LNCaP clone FGC (cell line): ENCODE measurements around the gene KAT14.
"Not testable (repeated sequence)": the region's sequence is repeated elsewhere in the genome, so short reads cannot be mapped to it uniquely, and the experiment has no call there.

Source experiments
- DNase-seq: peaks from one replicate; pipeline ENCODE4 v3.0.0-alpha.2; 2011; ENCODE audit warnings: low read depth
- H3K4me3 ChIP-seq: 2 replicates; pipeline ENCODE4 v1.5.1; 2011; ENCODE audit warnings: mild to moderate bottlenecking, low read depth, low read length, control low read depth
- TF ChIP-seq, protein P1 (sequence below): IDR thresholded peaks from 2 replicates; pipeline ENCODE4 v1.5.1; 2012; ENCODE audit warnings: mild to moderate bottlenecking; ENCODE audit not compliant: control insufficient read depth, insufficient read depth; ENCODE audit errors: extremely low read depth

The KAT14 gene

DNA sequence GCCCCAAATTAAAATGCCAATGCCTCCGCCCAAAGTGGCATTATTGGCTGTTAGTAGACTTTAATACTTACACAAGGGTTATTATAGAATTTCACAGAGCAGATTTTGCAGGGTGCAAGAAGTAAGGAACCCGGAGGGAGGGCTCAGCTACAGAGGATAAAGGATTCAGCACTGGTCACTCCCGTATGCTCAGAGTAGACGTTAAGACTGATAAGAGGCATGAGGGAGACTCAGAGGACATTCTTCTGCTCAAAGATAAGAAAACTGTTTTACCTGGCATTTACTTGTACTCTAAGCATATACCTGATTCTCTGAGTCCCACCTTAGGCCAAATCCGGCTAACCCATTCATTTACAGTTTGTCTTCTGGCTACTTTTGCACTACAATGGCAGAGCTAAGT is 43.5 kb upstream of the KAT14 start:
- no peak overlapping the region for H3K4me3 ChIP-seq
- TF ChIP-seq, protein P1, sequence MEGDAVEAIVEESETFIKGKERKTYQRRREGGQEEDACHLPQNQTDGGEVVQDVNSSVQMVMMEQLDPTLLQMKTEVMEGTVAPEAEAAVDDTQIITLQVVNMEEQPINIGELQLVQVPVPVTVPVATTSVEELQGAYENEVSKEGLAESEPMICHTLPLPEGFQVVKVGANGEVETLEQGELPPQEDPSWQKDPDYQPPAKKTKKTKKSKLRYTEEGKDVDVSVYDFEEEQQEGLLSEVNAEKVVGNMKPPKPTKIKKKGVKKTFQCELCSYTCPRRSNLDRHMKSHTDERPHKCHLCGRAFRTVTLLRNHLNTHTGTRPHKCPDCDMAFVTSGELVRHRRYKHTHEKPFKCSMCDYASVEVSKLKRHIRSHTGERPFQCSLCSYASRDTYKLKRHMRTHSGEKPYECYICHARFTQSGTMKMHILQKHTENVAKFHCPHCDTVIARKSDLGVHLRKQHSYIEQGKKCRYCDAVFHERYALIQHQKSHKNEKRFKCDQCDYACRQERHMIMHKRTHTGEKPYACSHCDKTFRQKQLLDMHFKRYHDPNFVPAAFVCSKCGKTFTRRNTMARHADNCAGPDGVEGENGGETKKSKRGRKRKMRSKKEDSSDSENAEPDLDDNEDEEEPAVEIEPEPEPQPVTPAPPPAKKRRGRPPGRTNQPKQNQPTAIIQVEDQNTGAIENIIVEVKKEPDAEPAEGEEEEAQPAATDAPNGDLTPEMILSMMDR, result no peak
- no peak for DNase-seq

DNA sequence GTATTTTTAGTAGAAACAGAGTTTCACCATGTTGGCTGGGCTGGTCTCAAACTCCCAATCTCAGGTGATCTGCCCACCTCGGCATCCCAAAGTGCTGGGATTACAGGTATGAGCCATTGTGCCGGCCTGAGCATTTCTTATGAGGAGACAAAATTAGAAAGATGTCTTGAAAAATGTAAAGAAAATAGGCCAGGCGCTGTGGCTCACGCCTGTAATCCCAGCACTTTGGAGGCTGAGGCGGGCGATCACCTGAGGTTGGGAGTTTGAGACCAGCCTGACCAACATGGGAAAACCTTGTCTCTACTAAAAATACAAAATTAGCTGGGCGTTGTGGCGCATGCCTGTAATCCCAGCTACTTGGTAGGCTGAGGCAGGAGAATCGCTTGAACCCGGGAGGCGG is 37.1 kb upstream of the KAT14 start:
- not testable (repeated sequence) for DNase-seq

DNA sequence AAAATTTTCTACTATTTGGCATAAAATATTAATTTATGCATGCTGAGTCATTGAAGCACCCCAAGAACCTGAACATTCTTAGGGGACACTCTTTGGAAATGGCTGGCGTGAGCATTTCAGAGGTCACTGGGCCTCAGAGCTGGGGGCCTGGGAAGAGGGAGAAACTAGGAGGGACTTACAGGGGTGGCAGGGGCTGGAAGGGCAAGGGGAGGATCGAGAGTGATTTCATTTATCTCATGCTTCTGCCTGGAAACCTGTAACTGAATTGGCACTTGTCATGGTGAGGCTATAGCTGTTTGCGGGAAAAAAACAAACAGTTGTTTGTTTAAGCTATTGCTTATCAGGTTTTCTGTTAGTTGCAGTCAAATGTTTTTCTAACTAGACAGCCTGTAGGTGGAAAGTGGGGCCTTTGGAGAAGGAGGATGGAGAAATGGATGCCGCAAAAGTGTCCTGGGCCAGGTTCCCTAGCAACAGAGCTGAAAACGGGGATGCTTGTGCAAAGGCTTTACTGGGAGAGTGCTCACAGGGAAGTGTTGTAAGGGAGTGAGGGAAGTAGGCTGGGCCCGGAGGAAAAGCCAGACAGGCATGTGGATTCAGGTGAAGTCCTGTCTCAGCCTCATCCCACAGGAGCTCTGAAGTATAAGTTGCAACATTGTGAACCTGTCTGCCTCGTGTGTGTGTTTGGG is 36.4 kb upstream of the KAT14 start:
- no peak for DNase-seq
- no peak overlapping the region for H3K4me3 ChIP-seq
- TF ChIP-seq, protein P1, result no peak

More for the DNA sequence above, 37.1 kb upstream of the KAT14 start:
- not testable (repeated sequence) for H3K4me3 ChIP-seq

DNA sequence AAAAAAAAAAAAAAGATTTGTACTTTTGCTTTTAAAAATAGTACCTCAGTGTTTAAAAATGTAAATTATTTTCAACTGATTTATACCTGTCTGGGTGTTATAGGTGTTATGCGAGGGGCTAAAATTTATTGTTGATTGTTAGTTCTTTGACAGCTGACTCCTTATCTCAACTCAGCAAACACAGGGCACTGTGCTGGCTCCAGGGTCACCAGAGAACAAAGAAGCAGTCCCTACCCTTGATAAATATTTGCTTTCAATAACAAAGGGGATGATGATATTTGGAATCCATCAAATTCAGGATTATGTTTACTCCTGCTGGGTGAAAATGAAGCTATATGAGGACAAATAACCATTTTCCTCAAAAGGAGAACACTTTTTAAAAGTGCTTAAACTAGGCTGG is 34.2 kb upstream of the KAT14 start:
- no peak overlapping the region for H3K4me3 ChIP-seq
- TF ChIP-seq, protein P1, result no peak
- no peak for DNase-seq

DNA sequence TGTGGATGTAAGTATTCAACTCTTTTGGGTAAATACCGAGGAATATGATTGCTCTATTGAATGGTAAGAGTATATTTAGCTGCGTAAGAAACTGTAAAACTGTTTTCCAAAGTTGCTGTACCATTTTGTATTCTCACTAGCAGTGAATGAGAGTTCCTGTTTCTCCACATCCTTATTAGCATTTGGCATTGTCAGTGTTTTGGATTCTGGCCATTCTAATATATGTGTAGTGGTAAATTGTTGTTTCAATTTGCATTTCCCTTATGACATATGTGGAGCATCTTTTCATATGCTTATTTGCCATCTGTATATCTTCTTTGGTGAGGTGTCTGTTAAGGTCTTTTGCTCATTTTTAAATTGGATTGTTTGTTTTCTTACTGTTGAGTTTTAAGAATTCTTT is 29.3 kb upstream of the KAT14 start:
- no peak for DNase-seq
- no peak overlapping the region for H3K4me3 ChIP-seq
- TF ChIP-seq, protein P1, result no peak

DNA sequence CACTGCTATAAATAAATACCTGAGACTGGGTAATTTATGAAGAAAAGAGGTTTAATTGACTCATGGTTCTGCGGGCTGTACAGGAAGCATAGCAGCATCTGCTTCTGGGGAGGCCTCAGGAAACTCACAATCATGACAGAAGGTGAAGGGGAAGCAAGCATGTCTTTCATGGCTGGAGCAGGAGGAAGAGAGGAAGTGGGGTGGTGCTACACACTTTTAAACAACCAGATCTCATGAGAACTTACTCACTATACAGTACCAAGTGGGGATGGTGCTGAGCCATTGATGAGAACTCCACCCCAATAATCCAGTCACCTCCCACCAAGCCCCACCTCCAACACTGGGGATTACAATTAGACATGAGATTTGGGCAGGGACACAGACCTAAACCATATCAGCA is 9.1 kb upstream of the KAT14 start:
- not testable (repeated sequence) for DNase-seq, H3K4me3 ChIP-seq

DNA sequence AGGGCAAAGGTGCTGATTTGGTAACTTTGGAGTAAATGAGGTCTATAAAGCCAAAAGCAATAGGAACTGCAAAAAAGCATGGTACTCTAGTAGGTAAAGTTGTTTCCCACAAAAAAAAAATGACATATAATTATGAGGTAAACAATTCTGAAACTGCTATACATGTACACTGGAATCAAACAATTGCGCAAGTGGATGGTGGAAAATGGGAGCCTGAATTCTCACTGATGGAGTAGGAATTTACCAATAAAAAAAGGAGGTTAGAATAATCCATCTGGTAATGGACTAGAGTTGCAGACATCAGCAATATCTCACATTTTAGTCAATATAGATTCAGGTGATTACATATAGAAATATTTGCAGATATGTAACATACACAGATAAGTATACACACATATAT is 5.0 kb upstream of the KAT14 start:
- no peak overlapping the region for H3K4me3 ChIP-seq
- no peak for DNase-seq
- TF ChIP-seq, protein P1, result no peak

DNA sequence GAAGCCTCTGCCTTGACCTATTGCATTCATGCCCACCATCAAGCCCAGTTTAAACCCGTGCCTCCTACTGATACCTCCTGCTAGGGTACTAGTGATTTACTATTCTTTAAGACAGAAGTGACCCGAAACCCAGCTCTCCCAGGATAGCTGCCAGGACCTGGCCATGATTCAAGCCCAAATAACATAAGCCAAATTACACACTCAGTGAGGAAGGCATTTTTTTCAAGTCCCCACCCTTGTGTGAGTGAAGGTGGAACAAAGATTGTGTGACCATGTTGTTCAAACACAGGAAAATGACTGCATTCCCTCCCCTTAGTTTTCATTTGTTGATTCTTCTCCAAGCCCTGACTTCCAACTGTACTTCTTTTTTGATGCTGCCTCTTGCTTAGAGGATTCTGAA is 3.7 kb upstream of the KAT14 start:
- no peak overlapping the region for H3K4me3 ChIP-seq
- TF ChIP-seq, protein P1, result no peak
- DNase-seq, result no peak
